Hematopoietic multipotent progenitor cell treated with erythropoietin and hydrocortisone succinate and interleukin-3 and kit ligand, for 4 days (in vitro differentiated cells): Measurements from ENCODE around the gene FAS.

ENCODE experiments used
- DNase-seq: peaks from one replicate; pipeline ENCODE4 v3.0.0-alpha.2; 2015

The FAS gene

GRCh38 chr10:88990384-88991160 lies at the start of gene FAS:
FAS (plus strand) TSS chr10:88990798; CDS start chr10:88990877, 79 bp downstream.
- DNase-seq, result peak; percentile 84

- DNase-seq, result no peak
Measured at GRCh38 chr10:88941026-88941425, 49.6 kb upstream of the FAS start.

- no peak for DNase-seq
Measured at GRCh38 chr10:88943778-88944177, 46.8 kb upstream of the FAS start.

GRCh38 chr10:88944813-88945212 lies 45.8 kb upstream of the FAS start:
- DNase-seq, result no peak

- no peak for DNase-seq
Measured at GRCh38 chr10:88946200-88946599, 44.4 kb upstream of the FAS start.

- no peak for DNase-seq
Measured at GRCh38 chr10:88946965-88947590, 43.5 kb upstream of the FAS start.

- no peak for DNase-seq
Measured at GRCh38 chr10:88949051-88949450, 41.5 kb upstream of the FAS start.

GRCh38 chr10:88949912-88950837 lies 40.4 kb upstream of the FAS start:
- DNase-seq, result peak; percentile 35

- no peak for DNase-seq
Measured at GRCh38 chr10:88952647-88953111, 37.9 kb upstream of the FAS start, which contains the start of gene ACTA2. ACTA2 (minus strand) TSS chr10:88952773; CDS start chr10:88948930, 3,843 bp downstream.

- DNase-seq, result peak; percentile 47
Measured at GRCh38 chr10:88953662-88954061, 36.9 kb upstream of the FAS start.

GRCh38 chr10:88954458-88955083 lies 36.0 kb upstream of the FAS start:
- DNase-seq, result no peak

- no peak for DNase-seq
Measured at GRCh38 chr10:88957381-88957780, 33.2 kb upstream of the FAS start.

GRCh38 chr10:88958721-88959120 lies 31.9 kb upstream of the FAS start:
- DNase-seq, result no peak

GRCh38 chr10:88960802-88961201 lies 29.8 kb upstream of the FAS start:
- no peak for DNase-seq

GRCh38 chr10:88961266-88961665 lies 29.3 kb upstream of the FAS start:
- DNase-seq, result no peak

GRCh38 chr10:88962336-88962735 lies 28.3 kb upstream of the FAS start:
- peak; percentile 60 for DNase-seq

GRCh38 chr10:88963318-88963717 lies 27.3 kb upstream of the FAS start:
- no peak for DNase-seq

- no peak for DNase-seq
Measured at GRCh38 chr10:88964360-88964759, 26.2 kb upstream of the FAS start.

- DNase-seq, result no peak
Measured at GRCh38 chr10:88964869-88965415, 25.7 kb upstream of the FAS start.

- DNase-seq, result no peak
Measured at GRCh38 chr10:88966797-88967196, 23.8 kb upstream of the FAS start.

- no peak for DNase-seq
Measured at GRCh38 chr10:88968391-88968790, 22.2 kb upstream of the FAS start.
